ENCODE results near the gene PKHD1.

GRCh38 chr6:52115891-52116604 lies 28.6 kb upstream of the PKHD1 start:
- TF ChIP-seq CTCF (IDR thresholded peaks at IDR 0.05) (no peak), EZH2 (IDR thresholded peaks at IDR 0.05; ENCODE audit: borderline replicate concordance, insufficient read depth, low read depth, low read length, poor library complexity, severe bottlenecking) (no peak)

All from B cell (primary cell).